Smooth muscle cell (in vitro differentiated cells): ENCODE results near the gene ALK. TPM values are rescaled to one million over a fixed set of nuclear protein-coding genes. Genes with fewer than 3 reads are reported as not detected.

ENCODE experiments used
- DNase-seq: peaks from one replicate; lab custom pipeline; 2025; ENCODE audit not compliant: unreplicated experiment; lab: John Stamatoyannopoulos, UW
- H2AFZ ChIP-seq: fragments of 200-600 bp; sonication (generic); 2 replicates; pipeline ENCODE4 v1.6.0; 2016; ENCODE audit warnings: antibody characterized with exemption, low read depth, mild to moderate bottlenecking
- H3F3A ChIP-seq: fragments of 200-600 bp; sonication (generic); 2 replicates; pipeline ENCODE4 v1.6.0; 2017; ENCODE audit warnings: antibody characterized with exemption, low read depth
- H3K27ac ChIP-seq: fragments of 200-600 bp; sonication (generic); 2 replicates; pipeline ENCODE4 v1.5.1; 2016; ENCODE audit warnings: low read depth, mild to moderate bottlenecking
- H3K27me3 ChIP-seq: fragments of 200-600 bp; sonication (generic); 2 replicates; pipeline ENCODE4 v1.6.1; 2016; ENCODE audit warnings: low read depth, mild to moderate bottlenecking
- H3K36me3 ChIP-seq: fragments of 200-600 bp; sonication (generic); 2 replicates; pipeline ENCODE4 v1.5.1; 2016; ENCODE audit warnings: low read depth
- H3K4me1 ChIP-seq: fragments of 200-600 bp; sonication (generic); 2 replicates; pipeline ENCODE4 v1.5.1; 2016; ENCODE audit warnings: low read depth
- H3K4me2 ChIP-seq: fragments of 200-600 bp; sonication (generic); 2 replicates; pipeline ENCODE4 v1.6.0; 2016; ENCODE audit warnings: mild to moderate bottlenecking
- H3K4me3 ChIP-seq: fragments of 200-600 bp; sonication (generic); 2 replicates; pipeline ENCODE4 v1.5.1; 2016; ENCODE audit warnings: mild to moderate bottlenecking
- H3K79me2 ChIP-seq: fragments of 200-600 bp; sonication (generic); 2 replicates; pipeline ENCODE4 v1.6.0; 2016; ENCODE audit warnings: low read depth, mild to moderate bottlenecking
- H3K9ac ChIP-seq: fragments of 200-600 bp; sonication (generic); 2 replicates; pipeline ENCODE4 v1.6.0; 2016; ENCODE audit warnings: low read depth
- H3K9me3 ChIP-seq: fragments of 200-600 bp; sonication (generic); replicated peaks from 2 replicates; pipeline ENCODE4 v1.5.1; 2016; ENCODE audit warnings: low read depth
- H4K20me1 ChIP-seq: fragments of 200-600 bp; sonication (generic); 2 replicates; pipeline ENCODE4 v1.6.0; 2016; ENCODE audit warnings: low read depth
- CTCF ChIP-seq: fragments of 200-600 bp; sonication (generic); IDR thresholded peaks from 2 replicates; pipeline ENCODE4 v1.5.1; 2017; ENCODE audit warnings: borderline replicate concordance, mild to moderate bottlenecking, antibody characterized with exemption; ENCODE audit not compliant: insufficient read depth, poor library complexity, severe bottlenecking
- WGBS: methylation state at CpG from one replicate; pipeline ENCODE4 v1.1.7; 2016; ENCODE audit warnings: low lambda C conversion rate; 5-methylcytosine and 5-hydroxymethylcytosine counted together
- polyA plus RNA-seq: library from polyadenylated mRNA; unstranded; fragments of >200 nt; fragmentation: Nextera tagmentation; extraction: Ambion mirVana; gene quantifications from 2 replicates; pipeline ENCODE4 v1.2.1, GENCODE V29; 2016
- total RNA-seq: library from RNA; depleted of rRNA; stranded (reverse); fragments of >200 nt; gene quantifications from 2 replicates; pipeline ENCODE4 v1.2.3, GENCODE V29; 2014

Gene ALK
- total and polyA plus RNA-seq, 2 experiments from 2014 or later: 0.13 to 0.19 TPM

DNA sequence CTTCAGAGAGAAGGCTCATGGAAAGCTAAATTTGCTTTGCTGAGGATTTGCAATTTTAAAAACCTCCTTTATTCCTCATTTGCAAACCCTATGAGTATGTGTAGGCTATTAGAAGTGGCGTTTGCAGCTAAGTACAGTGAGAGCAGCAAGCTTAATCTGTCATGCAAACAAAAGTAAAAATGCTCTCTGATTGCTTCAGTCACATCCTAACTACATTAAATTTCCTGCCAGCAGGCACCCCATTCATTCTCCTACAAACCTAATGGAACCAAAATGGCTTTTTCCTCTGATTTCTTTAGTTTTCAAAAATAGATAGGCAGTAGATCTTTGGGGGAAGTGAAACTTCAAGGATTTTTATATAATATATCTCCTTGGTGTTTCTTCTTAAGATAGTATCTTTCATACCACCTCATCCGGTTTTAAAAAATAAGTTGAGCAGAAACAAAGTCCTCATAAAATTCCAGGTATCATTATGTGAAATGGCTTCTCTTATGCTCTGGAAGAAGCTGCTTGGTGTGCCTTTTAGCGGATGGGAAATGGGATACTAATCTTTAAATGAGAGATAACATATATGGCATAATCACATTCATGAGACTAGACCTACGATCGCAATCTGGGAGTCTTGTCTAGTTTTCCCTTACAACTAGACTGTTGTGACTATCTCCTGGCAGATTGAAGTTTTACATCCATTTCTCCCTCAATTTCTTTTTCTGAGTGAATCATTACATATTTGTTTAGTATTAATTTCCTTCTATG, 757.1 kb downstream of the ALK start:
- Histone ChIP-seq H3F3A (no peaks in the 10 kb centered on the region), H3K27me3 (no peaks in the 10 kb centered on the region), H3K79me2 (no peaks in the 10 kb centered on the region), H3K9me3 (no peaks in the 10 kb centered on the region), H3K9ac (no peak overlapping the region), H2AFZ (no peak overlapping the region), H3K27ac (no peak overlapping the region), H4K20me1 (no peaks in the 10 kb centered on the region), H3K4me3 (no peak overlapping the region), H3K36me3 (no peaks in the 10 kb centered on the region), H3K4me1 (peaks cover 7% of the 10 kb centered on the region), H3K4me2 (no peak overlapping the region)
- TF ChIP-seq CTCF: no peak
- no peak for DNase-seq
- WGBS: 78% methylated on average over 5 of the region's 5 CpGs

DNA sequence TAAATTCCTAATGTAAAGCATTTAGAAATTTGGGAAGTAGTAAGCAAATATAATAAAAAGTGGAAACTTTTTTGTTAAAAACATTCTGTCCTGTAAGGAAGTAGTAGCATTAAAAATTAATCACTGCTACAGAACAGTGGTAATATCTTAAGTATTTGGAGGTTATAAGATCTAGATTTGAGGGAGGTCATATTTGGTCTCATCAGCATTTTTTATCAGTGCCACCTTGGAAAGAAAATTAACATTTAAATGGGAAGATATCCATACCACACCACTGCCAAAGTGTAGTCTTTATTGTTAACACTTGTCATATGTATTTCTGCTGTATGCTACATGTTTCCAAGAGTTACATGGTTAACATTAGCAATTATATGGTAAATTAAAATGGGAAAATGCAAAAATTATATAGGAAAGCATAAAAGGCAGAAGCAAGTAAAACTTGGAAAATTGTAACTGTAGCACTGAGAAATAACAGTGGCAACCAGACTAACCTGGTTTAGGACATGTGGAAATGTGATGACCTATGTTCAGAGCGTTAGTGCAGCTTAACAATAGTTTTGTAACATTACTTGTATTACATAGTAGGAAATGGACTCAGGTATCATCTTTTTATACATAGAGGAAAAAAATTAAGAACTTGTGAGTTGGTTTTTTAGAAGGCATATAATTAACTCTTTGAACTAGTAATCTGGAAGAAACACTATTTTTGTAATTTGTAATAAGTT, 759.0 kb downstream of the ALK start:
- TF ChIP-seq CTCF: no peak
- Histone ChIP-seq H3F3A (no peaks in the 10 kb centered on the region), H3K4me3 (no peak overlapping the region), H3K79me2 (no peaks in the 10 kb centered on the region), H4K20me1 (no peaks in the 10 kb centered on the region), H3K9ac (no peak overlapping the region), H3K4me1 (peaks cover 9% of the 10 kb centered on the region), H3K4me2 (no peak overlapping the region), H3K9me3 (no peaks in the 10 kb centered on the region), H3K27ac (no peak overlapping the region), H3K36me3 (peaks cover 4% of the 10 kb centered on the region), H3K27me3 (no peaks in the 10 kb centered on the region), H2AFZ (no peak overlapping the region)
- 94% methylated on average over 1 of the region's 1 CpG for WGBS
- no peak for DNase-seq

- Histone ChIP-seq H3K27me3 (no peaks in the 10 kb centered on the region), H3K9ac (no peak overlapping the region), H3K79me2 (no peaks in the 10 kb centered on the region), H3K4me1 (peaks cover 26% of the 10 kb centered on the region), H3K36me3 (peaks cover 7% of the 10 kb centered on the region), H3K4me3 (no peak overlapping the region), H3F3A (no peaks in the 10 kb centered on the region), H2AFZ (no peak overlapping the region), H4K20me1 (no peaks in the 10 kb centered on the region), H3K9me3 (no peaks in the 10 kb centered on the region), H3K4me2 (no peak overlapping the region), H3K27ac (no peak overlapping the region)
- no peak for DNase-seq
- no peak for TF ChIP-seq CTCF
- 82% methylated on average over 5 of the region's 5 CpGs for WGBS
These were observed 761.2 kb downstream of the ALK start for GRCh38 chr2:29160184-29160583.
